Stimulated activated CD8-positive, alpha-beta memory T cell treated with anti-CD3 and anti-CD28 coated beads, Interleukin-12 subunit alpha, Interleukin-12 subunit beta, amount 100 ng/mL, for 4 hours (primary cell): Measurements from ENCODE around the gene MYORG.
"Not testable (repeated sequence)": the region's sequence is repeated elsewhere in the genome, so short reads cannot be mapped to it uniquely, and the experiment has no call there.

ENCODE experiments used
- DNase-seq: peaks from one replicate; pipeline ENCODE4 v3.0.0-alpha.2; 2020; ENCODE audit warnings: low read depth

The MYORG gene

GRCh38 chr9:34368796-34369195, 7.9 kb downstream of the MYORG start:
- not testable (repeated sequence) for DNase-seq

GRCh38 chr9:34367751-34368410, 8.8 kb downstream of the MYORG start:
- DNase-seq, result not testable (repeated sequence)

GRCh38 chr9:34366365-34366764, 10.3 kb downstream of the MYORG start:
- no peak for DNase-seq

GRCh38 chr9:34365282-34365681, 11.4 kb downstream of the MYORG start:
- DNase-seq, result no peak

GRCh38 chr9:34363619-34364351, 12.9 kb downstream of the MYORG start:
- no peak for DNase-seq

GRCh38 chr9:34362614-34363214, 14.0 kb downstream of the MYORG start:
- DNase-seq, result no peak

- DNase-seq, result not testable (repeated sequence)
These were observed 23.7 kb downstream of the MYORG start for GRCh38 chr9:34352957-34353356.

- DNase-seq, result not testable (repeated sequence)
These were observed 24.5 kb downstream of the MYORG start for GRCh38 chr9:34352122-34352652.

- DNase-seq, result no peak
These were observed 27.4 kb downstream of the MYORG start for GRCh38 chr9:34349324-34349723.

GRCh38 chr9:34347800-34348158, 28.9 kb downstream of the MYORG start:
- no peak for DNase-seq

- DNase-seq, result no peak
These were observed 29.6 kb downstream of the MYORG start for GRCh38 chr9:34346873-34347799.

GRCh38 chr9:34343605-34344004, 33.1 kb downstream of the MYORG start:
- no peak for DNase-seq

- no peak for DNase-seq
These were observed 33.6 kb downstream of the MYORG start for GRCh38 chr9:34343090-34343489.

- no peak for DNase-seq
These were observed 34.9 kb downstream of the MYORG start for GRCh38 chr9:34341659-34342295.

- no peak for DNase-seq
These were observed 37.9 kb downstream of the MYORG start for GRCh38 chr9:34338665-34339385.

GRCh38 chr9:34338079-34338478, 38.6 kb downstream of the MYORG start:
- not testable (repeated sequence) for DNase-seq

GRCh38 chr9:34337403-34337802, 39.3 kb downstream of the MYORG start:
- DNase-seq, result no peak

GRCh38 chr9:34335376-34335775, 41.3 kb downstream of the MYORG start:
- DNase-seq, result no peak

GRCh38 chr9:34334916-34335315, 41.8 kb downstream of the MYORG start:
- no peak for DNase-seq

GRCh38 chr9:34334337-34334824, 42.3 kb downstream of the MYORG start:
- DNase-seq, result no peak

- DNase-seq, result no peak
These were observed 42.9 kb downstream of the MYORG start for GRCh38 chr9:34333836-34334235.
